Glutamatergic neuron (in vitro differentiated cells): Measurements from ENCODE around the gene HSD17B8. TPM values are rescaled to one million over a fixed set of nuclear protein-coding genes. Genes with fewer than 3 reads are reported as not detected.

Experiments
- DNase-seq: peaks from one replicate; pipeline ENCODE4 v3.0.0; 2022
- H3K27ac Mint-ChIP-seq: one replicate; pipeline ENCODE4 v1.8.0; 2020; ENCODE audit warnings: mild to moderate bottlenecking, mixed read lengths, inconsistent platforms; ENCODE audit not compliant: unreplicated experiment
- H3K27me3 Mint-ChIP-seq: one replicate; pipeline ENCODE4 v1.8.0; 2020; ENCODE audit warnings: mild to moderate bottlenecking, moderate library complexity, mixed read lengths, inconsistent platforms; ENCODE audit not compliant: unreplicated experiment
- H3K36me3 Mint-ChIP-seq: one replicate; pipeline ENCODE4 v1.8.0; 2020; ENCODE audit warnings: mild to moderate bottlenecking, mixed read lengths, inconsistent platforms; ENCODE audit not compliant: unreplicated experiment
- H3K4me1 Mint-ChIP-seq: one replicate; pipeline ENCODE4 v1.8.0; 2020; ENCODE audit warnings: mild to moderate bottlenecking, low read depth, mixed read lengths, inconsistent platforms; ENCODE audit not compliant: unreplicated experiment
- H3K4me3 Mint-ChIP-seq: one replicate; pipeline ENCODE4 v1.8.0; 2020; ENCODE audit warnings: mild to moderate bottlenecking, mixed read lengths, inconsistent platforms; ENCODE audit not compliant: unreplicated experiment
- H3K9me3 Mint-ChIP-seq: one replicate; pipeline ENCODE4 v1.8.0; 2020; ENCODE audit warnings: mild to moderate bottlenecking, moderate library complexity, mixed read lengths, inconsistent platforms; ENCODE audit not compliant: unreplicated experiment
- total RNA-seq: library from RNA; stranded (reverse); fragmentation: NEBNext Ultra II Directional; extraction: Animal tissue kit (Norgen Biotek cat#: 25700); gene quantifications from one replicate; pipeline ENCODE4 v1.2.1, GENCODE V29; 2021; ENCODE audit not compliant: unreplicated experiment
- TF ChIP-seq, protein P1 (sequence below): fragments of 200-600 bp; sonication (generic); IDR thresholded peaks from one replicate; pipeline ENCODE4 v1.5.0; 2021; ENCODE audit not compliant: partially characterized antibody, unreplicated experiment

Gene HSD17B8
- total RNA-seq, 1 donor from 2014 or later, result 4.6 TPM

GRCh38 chr6:33161354-33162331 is 42.8 kb upstream of the HSD17B8 start:
- Mint-ChIP-seq H3K9me3 (peaks cover 6% of the 10 kb centered on the region), H3K4me1 (no peaks in the 10 kb centered on the region), H3K27me3 (peaks cover 9% of the 10 kb centered on the region), H3K27ac (no peak overlapping the region), H3K36me3 (no peaks in the 10 kb centered on the region), H3K4me3 (peak overlapping the region; percentile 90)
- TF ChIP-seq, protein P1, sequence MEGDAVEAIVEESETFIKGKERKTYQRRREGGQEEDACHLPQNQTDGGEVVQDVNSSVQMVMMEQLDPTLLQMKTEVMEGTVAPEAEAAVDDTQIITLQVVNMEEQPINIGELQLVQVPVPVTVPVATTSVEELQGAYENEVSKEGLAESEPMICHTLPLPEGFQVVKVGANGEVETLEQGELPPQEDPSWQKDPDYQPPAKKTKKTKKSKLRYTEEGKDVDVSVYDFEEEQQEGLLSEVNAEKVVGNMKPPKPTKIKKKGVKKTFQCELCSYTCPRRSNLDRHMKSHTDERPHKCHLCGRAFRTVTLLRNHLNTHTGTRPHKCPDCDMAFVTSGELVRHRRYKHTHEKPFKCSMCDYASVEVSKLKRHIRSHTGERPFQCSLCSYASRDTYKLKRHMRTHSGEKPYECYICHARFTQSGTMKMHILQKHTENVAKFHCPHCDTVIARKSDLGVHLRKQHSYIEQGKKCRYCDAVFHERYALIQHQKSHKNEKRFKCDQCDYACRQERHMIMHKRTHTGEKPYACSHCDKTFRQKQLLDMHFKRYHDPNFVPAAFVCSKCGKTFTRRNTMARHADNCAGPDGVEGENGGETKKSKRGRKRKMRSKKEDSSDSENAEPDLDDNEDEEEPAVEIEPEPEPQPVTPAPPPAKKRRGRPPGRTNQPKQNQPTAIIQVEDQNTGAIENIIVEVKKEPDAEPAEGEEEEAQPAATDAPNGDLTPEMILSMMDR, result peak; percentile 94
- peak; percentile 87 for DNase-seq

DNA sequence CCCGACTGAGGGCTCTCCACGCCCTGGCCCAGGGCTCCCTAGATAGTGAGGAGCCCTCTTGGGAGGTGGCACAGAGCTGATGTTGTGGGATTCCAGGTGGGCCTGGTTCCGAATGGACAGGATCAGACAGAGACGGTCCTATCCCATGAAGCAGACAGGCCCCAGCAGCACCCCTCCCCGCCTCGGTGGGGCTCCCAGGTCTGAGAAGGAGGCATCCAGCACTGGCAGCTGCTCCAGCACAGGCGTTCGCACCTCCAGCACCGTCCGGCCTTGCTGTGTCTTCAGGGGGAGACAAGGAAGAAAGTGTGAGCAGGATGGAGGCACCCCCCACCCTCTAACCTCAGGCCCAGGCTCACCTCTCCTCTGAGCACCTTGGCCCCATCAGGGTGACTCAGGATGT is 40.9 kb upstream of the HSD17B8 start:
- no peak for DNase-seq
- no peak overlapping the region for H3K27ac Mint-ChIP-seq
- H3K36me3 Mint-ChIP-seq, result no peaks in the 10 kb centered on the region
- no peak overlapping the region for H3K4me3 Mint-ChIP-seq
- no peaks in the 10 kb centered on the region for H3K4me1 Mint-ChIP-seq
- TF ChIP-seq, protein P1, result no peak
- H3K9me3 Mint-ChIP-seq, result peaks cover 6% of the 10 kb centered on the region
- peaks cover 9% of the 10 kb centered on the region for H3K27me3 Mint-ChIP-seq

GRCh38 chr6:33164176-33164575 is 40.3 kb upstream of the HSD17B8 start:
- DNase-seq, result no peak
- TF ChIP-seq, protein P1, result no peak
- Mint-ChIP-seq H3K27ac (no peak overlapping the region), H3K27me3 (peaks cover 9% of the 10 kb centered on the region), H3K36me3 (no peaks in the 10 kb centered on the region), H3K4me3 (no peak overlapping the region), H3K4me1 (no peaks in the 10 kb centered on the region), H3K9me3 (peaks cover 6% of the 10 kb centered on the region)

DNA sequence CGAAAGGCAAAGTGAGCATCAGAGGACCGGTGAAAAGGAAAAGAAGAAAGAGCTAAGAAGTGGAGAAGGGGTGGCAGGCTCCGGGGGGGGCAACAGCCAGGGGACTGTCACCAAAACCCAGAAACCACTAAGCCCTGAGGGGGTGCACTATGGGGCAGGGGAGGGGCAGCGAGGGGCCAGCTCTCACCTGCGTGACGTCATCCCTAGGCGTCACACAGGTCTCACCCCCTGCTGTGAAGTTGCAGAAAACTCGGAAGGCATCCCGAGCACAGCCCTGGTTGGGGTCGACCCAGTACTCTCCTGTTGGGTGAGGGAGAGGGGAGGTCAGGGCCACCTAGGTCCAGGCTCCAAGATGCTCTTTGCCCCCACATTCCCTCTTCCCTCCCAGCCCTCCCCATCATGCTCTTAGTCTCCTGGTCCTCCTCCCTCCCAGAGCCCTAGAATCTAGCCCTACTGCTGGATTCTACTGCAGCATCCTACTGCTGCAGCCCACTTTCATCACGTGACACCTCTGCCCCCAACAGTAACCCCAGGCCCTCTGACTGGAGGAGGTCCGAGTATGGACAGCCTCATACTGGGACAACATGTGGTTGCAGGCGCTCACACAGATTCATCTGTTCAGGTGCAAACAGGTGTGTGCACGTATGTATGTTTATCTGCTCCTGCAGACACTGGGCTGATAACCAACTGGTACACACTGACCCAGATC is 39.6 kb upstream of the HSD17B8 start:
- no peak for DNase-seq
- Mint-ChIP-seq H3K27ac (no peak overlapping the region), H3K27me3 (peaks cover 10% of the 10 kb centered on the region), H3K36me3 (no peaks in the 10 kb centered on the region), H3K4me1 (no peaks in the 10 kb centered on the region), H3K9me3 (peaks cover 6% of the 10 kb centered on the region), H3K4me3 (no peak overlapping the region)
- TF ChIP-seq, protein P1, result no peak
